DOHH2 (cell line): Measurements from ENCODE around the gene STN1.

Experiments used
- EZH2phosphoT487 ChIP-seq: fragments of 200-600 bp; sonication (generic); IDR thresholded peaks from 2 replicates; pipeline ENCODE4 v1.6.1; 2017; ENCODE audit warnings: borderline replicate concordance, mild to moderate bottlenecking, antibody characterized with exemption, low read length, moderate library complexity, mixed read lengths
- TF ChIP-seq, protein P1 (sequence below): fragments of 200-600 bp; sonication (generic); IDR thresholded peaks from one replicate; pipeline ENCODE4 v1.5.1; 2014; ENCODE audit warnings: antibody characterized with exemption, mild to moderate bottlenecking, low read depth, low read length; ENCODE audit not compliant: poor library complexity, severe bottlenecking

DNA sequence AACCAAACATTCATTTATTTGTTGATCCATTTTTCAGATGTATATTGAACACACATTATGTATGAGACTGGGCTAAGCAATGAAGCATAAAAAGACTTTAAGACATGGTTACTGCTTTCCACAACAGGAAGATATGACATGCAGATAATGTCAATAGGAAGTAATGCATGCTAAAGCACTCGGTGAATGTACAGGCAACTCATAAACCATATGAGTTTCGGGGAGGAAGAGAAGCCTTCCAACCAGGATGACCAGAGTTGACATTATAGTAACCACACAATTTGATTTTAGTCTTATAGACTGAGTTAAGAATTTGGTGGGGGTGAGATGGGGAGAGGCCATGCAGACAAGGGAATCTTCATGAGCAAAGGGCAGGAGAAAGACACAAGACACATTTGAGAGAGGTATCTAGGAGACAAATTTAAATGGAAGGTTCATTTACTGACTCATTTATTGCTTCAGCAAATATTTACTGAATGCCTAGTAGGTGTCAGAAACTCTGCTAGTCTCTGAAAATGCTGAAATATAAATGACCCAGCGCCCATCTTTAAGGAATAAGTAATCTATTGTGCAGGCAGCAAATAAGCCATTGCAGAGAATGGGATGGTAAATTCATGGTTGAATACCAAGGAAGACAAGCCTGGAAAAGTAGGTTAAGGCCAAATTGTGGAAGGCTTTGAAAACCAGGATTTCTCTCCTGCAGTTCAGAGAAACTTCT is 30.0 kb upstream of the STN1 start:
- TF ChIP-seq, protein P1, sequence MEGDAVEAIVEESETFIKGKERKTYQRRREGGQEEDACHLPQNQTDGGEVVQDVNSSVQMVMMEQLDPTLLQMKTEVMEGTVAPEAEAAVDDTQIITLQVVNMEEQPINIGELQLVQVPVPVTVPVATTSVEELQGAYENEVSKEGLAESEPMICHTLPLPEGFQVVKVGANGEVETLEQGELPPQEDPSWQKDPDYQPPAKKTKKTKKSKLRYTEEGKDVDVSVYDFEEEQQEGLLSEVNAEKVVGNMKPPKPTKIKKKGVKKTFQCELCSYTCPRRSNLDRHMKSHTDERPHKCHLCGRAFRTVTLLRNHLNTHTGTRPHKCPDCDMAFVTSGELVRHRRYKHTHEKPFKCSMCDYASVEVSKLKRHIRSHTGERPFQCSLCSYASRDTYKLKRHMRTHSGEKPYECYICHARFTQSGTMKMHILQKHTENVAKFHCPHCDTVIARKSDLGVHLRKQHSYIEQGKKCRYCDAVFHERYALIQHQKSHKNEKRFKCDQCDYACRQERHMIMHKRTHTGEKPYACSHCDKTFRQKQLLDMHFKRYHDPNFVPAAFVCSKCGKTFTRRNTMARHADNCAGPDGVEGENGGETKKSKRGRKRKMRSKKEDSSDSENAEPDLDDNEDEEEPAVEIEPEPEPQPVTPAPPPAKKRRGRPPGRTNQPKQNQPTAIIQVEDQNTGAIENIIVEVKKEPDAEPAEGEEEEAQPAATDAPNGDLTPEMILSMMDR, result no peak
- no peak for TF ChIP-seq EZH2phosphoT487
